ENCODE results near the gene ATAD3B.

DNA sequence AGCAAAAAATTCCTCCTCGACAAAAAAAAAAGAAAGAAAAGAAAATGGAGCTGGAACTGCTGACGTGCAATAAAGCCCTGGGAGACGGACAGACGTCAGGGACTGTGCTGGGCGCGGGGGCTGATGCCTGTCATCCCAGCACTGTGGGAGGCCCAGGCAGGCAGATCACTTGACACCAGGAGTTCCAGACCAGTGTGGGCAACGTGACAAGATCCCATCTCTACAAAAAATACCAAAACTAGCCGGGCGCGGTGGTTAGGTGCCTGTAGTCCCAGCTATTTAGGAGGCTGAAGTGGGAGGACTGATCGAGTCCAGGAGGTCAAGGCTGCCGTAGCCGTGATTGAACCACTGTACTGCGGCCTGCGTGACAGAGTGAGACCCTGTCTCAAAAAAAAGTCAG lies 46.9 kb upstream of the ATAD3B start:
- TF ChIP-seq PBX3 (CRISPR knock-in tag; IDR thresholded peaks at IDR 0.05) (no peak), KLF16 (tag by site-specific recombination; IDR thresholded peaks at IDR 0.05) (no peak), ZNF514 (tag by site-specific recombination; IDR thresholded peaks at IDR 0.05) (no peak), ZNF747 (tag by site-specific recombination; IDR thresholded peaks at IDR 0.05) (no peak), ZNF596 (tag by site-specific recombination; IDR thresholded peaks at IDR 0.05) (no peak)
- TF ChIP-seq, protein P1, sequence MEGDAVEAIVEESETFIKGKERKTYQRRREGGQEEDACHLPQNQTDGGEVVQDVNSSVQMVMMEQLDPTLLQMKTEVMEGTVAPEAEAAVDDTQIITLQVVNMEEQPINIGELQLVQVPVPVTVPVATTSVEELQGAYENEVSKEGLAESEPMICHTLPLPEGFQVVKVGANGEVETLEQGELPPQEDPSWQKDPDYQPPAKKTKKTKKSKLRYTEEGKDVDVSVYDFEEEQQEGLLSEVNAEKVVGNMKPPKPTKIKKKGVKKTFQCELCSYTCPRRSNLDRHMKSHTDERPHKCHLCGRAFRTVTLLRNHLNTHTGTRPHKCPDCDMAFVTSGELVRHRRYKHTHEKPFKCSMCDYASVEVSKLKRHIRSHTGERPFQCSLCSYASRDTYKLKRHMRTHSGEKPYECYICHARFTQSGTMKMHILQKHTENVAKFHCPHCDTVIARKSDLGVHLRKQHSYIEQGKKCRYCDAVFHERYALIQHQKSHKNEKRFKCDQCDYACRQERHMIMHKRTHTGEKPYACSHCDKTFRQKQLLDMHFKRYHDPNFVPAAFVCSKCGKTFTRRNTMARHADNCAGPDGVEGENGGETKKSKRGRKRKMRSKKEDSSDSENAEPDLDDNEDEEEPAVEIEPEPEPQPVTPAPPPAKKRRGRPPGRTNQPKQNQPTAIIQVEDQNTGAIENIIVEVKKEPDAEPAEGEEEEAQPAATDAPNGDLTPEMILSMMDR (tag by site-specific recombination; IDR thresholded peaks at IDR 0.05) = no peak

Data from HEK293 (cell line).